GM18861 (cell line): ENCODE results near the gene GPRC5A.
"Not testable (repeated sequence)": the region's sequence is repeated elsewhere in the genome, so short reads cannot be mapped to it uniquely, and the experiment has no call there.

Experiments
- ATAC-seq: cut with Tn5 transposase; IDR thresholded peaks from one replicate; pipeline ENCODE4 v1.9.1; 2021; ENCODE audit not compliant: unreplicated experiment

GPRC5A gene, protein sequence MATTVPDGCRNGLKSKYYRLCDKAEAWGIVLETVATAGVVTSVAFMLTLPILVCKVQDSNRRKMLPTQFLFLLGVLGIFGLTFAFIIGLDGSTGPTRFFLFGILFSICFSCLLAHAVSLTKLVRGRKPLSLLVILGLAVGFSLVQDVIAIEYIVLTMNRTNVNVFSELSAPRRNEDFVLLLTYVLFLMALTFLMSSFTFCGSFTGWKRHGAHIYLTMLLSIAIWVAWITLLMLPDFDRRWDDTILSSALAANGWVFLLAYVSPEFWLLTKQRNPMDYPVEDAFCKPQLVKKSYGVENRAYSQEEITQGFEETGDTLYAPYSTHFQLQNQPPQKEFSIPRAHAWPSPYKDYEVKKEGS

DNA sequence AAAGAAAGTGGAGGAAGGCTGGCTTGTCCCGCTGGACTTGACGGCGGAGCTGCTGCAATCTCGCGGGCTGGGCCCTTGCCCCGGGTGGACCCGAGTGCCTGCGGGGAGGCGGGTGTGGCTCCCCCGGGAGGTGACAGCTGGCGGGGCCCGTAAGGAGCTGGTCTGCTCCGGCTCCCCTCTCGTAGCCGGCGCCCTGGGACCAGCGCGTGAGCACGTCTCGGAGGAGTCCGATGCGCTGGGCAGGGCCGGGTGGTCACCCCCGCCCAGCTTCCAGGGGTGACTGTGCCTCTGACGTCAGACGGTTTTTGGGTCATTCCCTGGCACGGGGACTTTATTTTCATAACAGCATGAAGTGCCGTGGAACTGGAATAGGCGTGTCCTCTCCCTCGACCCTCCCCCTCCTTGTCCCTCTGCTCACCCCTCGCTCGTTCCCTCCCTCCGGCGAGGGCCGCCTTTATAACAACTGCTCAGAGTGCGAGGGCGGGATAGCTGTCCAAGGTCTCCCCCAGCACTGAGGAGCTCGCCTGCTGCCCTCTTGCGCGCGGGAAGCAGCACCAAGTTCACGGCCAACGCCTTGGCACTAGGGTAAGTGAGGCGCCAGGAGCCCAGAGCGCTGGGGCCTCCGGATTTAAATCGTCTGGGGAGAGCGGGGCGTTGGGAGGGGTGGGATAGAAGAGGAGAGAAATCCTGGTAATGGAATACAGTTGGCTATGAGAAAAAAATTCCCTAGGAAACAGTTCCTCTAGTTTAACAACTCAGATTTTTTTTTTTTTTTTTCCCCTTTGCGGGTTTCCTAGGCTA lies at the start of gene GPRC5A:
Gene GPRC5A (plus strand): TSS at position 483 of the 801 bp plus-strand sequence. CDS start 16,688 bp downstream, outside the sequence.
- no peak for ATAC-seq

DNA sequence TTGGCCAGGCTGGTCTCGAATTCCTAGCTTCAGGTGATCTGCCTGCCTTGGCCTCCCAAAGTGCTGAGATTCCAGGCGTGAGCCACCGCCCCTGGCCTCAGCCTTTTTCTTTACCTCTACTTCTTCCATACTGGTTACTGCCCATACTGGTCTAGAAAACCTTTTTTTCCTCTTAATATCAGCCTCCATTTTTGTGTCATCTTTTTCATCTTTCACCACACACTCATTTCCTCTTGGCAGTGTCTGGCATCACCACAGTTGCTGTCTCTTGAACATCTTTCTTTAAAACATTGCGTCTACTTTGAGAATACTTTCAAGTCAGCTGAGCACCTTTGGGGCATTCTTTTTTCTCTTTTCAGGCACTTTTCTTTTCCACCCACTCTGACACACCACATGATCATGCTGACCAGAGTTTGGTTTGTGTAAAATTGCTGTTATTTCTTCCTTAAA lies 45.5 kb upstream of the GPRC5A start:
- no peak for ATAC-seq

DNA sequence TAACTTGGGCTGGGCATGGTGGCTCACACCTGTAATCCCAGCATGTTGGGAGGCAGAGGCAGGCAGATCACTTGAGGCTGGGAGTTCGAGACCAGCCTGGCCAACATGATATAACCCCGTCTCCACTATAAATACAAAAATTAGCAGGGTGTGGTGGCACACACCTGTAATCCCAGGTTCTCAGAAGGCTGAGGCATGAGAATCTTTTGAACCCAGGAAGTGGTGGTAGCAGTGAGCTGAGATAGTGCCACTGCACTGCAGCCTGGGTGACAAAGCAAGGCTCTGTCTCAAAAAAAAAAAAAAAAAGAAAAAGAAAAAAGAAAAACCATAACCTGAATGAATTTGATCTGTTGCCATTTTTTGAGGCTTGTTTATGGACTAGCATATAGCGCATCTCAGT lies 44.6 kb upstream of the GPRC5A start:
- ATAC-seq: not testable (repeated sequence)

DNA sequence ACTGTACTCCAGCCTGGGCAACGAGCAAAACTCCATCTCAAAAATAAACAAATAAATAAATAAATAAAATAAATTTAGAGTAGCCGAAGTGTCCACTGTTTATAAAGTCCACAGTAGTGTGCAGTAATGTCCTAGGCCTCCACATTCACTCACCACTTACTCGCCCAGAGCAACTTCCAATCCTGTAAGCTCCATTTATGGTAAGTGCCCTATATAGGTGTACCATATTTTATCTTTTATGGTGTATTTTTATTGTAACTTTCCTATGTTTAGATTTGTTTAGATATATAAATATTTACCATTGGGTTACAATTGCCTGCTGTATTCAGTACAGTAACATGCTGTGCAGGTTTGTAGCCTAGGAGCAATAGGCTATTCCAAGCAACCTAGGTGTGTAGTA lies 37.9 kb upstream of the GPRC5A start:
- ATAC-seq: no peak

DNA sequence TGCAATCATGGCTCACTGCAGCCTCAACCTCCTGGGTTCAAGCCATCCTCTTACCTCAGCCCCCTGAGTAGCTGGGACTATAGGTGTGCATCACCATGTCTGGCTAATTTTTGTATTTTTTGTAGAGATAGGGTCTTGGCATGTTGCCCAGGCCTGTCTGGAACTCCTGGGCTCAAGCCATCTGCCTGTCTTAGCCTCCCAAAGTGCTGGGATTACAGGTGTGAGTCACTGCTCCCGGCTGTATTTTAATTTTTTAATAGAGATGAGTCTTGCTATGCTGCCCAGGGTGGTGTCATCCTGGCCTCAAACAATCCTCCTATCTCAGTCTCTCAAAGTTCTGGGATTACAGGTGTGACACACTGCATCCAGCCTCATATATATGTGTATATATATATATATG lies 31.7 kb upstream of the GPRC5A start:
- no peak for ATAC-seq

DNA sequence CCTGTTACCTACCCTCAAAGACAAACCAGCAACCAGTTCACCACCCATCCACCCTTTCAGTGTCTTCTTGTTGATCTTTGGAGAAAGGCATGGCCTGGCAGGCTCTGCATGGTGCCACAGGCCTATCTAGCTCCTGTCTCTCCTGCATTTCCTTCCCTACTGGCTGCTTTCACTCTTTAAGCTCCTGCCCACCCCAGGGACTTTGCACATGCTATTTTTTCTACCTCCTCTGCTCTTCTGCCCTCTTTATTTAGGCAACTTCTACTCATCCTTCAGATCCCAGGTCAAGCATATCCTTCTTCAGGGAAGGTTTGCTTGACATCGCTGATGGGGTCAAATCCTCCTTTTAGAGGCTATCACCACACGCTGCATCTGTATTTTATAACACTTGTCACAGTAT lies 27.1 kb upstream of the GPRC5A start:
- ATAC-seq: no peak

DNA sequence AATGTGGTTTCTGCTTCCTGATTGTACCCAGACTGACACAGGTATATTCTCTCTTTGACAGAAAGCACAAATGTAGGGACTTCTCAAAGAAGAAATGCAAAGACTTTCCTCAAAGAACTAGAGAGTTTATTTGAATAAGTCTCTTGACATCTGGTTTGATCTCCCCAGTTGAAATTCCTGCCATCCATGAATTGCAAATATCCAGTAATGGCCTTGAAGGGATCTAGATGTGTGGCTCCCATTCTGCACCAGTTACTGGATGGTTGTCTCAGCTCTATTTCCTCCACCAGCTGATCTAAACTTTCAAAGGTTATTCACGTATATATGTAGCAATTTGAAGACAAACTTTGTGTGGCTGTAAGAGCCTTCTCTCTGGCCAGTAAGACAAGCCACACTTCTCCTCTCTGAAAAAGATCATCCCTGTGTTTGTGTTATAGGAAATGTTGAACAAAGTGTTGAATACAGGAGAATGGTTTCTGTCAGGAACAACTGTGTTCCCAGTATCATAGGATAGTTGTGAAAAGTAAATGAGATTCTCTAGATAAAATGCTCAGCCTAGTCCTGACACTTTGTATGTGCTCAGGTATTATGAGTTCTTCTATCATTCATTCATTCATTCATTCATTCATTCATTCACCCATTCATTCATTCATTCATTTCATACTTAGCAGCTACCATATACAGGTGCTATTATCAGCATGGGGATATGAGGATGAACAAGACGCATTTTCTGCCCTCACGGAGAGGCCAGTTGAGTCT lies 22.7 kb upstream of the GPRC5A start:
- ATAC-seq: no peak

DNA sequence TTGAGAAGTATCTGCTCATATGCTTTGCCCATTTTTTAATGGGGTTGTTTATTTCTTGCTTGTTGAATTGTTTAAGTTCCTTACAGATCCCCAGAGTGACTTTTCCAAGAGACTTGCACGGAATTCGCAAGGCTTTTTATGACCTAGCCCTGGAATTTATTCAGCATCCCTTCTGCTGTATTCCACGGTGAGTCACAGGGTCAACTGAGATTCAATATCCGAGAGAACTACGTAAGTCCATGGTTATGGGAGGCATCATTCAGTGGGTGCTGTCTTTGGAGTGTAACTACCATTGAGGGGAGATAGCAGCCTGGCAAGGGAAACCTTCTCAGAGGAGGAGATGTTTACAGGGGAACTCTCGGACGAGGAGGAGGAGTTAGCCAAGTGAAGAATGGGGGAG lies 20.9 kb upstream of the GPRC5A start:
- no peak for ATAC-seq

DNA sequence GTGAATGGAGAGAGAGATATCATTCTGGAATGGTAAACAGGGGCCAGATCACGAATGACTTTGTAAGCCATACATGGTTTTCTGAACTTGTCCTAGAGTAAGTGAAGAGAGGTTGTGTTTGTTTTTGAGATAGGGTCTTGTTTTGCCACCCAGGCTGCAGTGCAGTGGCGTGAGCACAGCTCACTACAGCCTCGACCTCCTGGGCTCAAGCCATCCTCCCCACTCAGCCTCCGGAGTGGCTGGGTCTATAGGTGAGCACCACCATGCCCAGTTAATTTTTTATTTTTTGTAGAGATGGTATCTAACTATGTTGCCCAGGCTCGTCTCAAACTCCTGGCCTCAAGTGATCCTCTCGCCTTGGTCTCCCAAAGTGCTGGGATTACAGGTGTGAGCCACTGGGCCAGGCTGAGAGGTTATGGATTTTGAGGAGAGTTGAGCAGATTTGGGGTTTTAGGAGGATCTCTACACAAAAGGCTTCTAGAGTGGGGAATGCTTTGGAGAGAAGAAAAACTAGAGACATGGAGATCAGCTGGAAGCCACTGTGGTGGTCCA lies 19.7 kb upstream of the GPRC5A start:
- no peak for ATAC-seq

DNA sequence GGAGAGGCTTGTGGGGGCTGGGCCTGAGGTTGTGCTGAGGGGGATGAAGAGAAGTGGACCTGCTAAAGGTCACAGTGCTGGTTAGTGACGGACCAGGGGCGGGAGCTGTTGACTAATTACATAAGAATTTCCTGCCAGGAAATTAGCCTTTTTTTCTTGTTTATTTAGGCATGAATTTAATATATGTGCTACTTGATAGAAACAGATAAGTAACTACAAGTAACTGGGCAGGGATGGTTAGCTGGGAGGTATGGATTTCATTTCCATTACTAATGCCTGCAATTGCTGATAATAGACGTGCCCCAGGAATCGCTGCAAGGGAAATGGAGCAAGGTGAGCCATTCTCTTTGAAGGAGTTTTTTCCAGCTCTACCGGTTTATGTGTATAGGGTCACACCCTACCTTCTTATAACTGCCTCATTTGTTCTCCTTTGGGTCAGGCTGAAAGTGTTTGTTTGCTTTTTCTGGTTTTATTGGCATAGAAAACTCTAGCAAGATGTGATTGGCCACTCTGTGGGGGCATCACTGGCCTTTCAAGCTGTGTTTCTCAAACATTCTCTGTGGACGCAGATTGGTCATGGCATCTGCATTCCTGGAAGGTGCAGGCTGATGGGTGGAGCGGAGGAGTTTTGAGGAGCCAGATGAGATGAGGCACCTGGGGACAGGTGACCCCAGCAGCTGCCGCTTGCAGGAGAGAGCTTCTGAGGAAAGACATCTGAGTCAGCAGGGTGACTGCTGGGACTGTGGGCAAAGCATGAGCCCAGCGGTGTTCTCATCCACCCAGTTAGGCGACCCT lies 19.0 kb upstream of the GPRC5A start:
- no peak for ATAC-seq

DNA sequence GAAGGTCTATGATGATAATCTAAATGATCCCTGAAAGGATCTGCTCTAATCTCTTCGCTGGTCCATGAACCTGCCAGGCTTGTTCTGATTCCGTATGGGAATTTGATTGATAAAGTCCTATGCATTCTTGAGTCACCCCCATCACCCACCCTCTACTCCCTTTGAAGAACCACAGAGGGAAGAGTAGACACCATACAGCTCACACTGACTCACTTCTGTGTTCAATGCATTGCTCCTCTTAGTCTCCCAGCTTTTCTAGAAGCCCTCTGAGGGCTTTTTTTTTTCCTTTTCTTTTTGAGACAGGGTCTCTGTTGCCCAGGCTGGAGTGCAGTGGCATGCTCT lies 18.5 kb upstream of the GPRC5A start:
- ATAC-seq: no peak

DNA sequence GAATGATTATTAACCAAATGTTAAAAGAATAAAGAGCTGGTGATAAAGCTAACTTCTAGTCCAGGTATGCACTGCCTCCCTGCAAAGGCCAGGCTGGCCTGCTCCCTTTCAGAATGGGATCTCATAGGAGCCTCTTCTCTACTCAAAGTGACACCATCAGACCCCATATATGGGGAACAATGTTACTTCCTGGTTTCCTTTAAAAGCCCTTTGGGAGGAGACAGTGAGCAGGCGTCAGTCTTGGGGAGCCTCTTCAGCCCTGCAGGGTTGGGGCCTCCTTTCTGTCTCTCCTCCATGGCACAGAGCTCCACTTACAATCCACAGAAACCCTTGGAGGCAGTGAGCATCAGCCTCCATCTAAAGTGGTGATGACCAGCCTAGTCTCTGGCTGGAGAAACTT lies 17.3 kb upstream of the GPRC5A start:
- no peak for ATAC-seq

DNA sequence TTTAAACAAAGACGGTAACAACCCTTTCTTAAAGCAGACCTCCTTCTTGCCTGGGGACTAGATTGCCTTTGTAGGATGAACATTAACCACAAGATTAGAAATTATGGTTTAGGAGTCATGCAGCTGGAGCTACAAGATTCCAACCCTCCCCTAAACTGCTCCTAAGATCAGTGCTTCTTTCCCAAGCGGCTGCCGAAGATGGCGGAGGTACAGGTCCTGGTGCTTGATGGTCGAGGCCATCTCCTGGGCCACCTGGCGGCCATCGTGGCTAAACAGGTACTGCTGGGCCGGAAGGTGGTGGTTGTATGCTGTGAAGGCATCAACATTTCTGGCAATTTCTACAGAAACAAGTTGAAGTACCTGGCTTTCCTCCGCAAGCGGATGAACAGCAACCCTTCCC lies 16.1 kb upstream of the GPRC5A start:
- not testable (repeated sequence) for ATAC-seq

DNA sequence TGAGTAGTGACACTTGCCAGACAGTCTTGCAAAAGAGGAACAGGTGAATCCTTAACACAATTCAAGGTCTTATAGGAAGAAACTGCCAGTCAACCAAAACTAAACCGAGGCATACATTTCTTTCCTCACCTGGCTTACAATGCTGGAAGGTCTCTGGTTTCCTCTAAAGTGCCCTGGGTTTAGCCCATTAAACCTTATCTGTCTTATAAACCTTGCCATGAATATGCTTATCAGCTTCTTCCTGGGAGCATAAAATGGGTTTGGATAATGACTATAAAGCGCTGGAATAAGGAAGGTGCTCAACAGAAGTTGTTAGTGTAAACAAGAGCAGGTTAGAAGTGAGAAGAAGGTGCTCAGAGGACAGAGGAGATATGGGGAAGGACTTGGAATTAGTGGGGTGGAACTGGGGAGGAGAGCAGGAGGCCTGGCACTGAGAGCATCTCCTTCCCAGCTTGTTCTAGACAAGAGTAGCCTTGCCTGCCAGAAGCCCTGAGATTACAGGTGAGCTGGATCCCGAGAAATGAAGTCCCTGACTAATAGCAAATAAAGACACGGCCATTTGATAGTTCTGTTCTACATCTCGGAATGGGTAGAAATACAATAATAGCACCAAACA lies 14.1 kb upstream of the GPRC5A start:
- ATAC-seq: no peak

DNA sequence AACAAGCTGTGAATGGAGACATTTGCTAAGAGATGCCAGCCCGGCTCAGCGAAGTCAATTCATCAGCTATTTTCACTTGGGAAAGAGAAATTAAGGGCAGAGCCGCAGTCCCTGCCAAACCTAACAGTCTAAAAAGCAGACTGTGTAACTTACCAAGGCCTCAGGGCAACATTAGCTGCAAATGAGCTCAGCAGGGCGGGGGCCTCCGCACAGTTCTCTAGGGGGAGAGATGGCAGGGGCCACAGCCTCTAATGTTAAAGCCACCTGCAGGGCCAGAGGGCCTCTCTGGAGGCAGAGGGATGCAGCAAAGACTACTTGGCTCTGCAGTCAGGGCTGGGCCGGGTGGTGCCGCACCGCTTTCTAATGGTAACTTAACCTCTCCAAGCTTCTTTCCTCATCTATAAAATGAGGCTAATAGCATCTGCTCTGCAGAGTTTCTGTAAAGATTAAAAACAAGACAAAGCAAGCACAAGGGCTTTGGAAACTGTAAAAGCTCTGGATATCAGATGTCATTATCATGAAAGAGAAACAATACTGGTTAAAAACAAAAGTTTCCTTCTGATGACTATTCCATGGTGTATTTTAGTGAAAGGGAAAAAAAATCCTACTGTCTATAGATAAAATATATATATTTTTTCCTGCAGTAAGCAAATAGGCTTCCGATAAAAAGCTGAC lies 13.4 kb upstream of the GPRC5A start:
- no peak for ATAC-seq

DNA sequence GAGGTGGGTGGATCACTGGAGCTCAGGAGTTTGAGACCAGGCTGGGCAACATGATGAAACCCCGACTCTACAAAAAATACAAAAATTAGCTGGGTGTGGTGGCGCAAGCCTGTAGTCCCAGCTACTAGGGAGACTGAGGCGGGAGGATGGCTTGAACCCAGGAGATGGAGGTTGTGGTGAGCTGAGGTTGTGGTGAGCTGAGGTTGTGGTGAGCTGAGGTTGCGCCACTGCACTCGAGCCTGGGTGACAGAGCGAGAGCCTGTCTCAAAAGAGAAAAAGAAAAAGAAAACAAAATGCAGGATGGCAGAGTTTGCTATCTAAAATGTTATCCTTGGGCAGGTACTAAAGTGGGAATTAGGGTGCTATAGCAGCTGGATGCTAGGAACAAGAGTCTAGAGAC lies 10.8 kb upstream of the GPRC5A start:
- no peak for ATAC-seq

DNA sequence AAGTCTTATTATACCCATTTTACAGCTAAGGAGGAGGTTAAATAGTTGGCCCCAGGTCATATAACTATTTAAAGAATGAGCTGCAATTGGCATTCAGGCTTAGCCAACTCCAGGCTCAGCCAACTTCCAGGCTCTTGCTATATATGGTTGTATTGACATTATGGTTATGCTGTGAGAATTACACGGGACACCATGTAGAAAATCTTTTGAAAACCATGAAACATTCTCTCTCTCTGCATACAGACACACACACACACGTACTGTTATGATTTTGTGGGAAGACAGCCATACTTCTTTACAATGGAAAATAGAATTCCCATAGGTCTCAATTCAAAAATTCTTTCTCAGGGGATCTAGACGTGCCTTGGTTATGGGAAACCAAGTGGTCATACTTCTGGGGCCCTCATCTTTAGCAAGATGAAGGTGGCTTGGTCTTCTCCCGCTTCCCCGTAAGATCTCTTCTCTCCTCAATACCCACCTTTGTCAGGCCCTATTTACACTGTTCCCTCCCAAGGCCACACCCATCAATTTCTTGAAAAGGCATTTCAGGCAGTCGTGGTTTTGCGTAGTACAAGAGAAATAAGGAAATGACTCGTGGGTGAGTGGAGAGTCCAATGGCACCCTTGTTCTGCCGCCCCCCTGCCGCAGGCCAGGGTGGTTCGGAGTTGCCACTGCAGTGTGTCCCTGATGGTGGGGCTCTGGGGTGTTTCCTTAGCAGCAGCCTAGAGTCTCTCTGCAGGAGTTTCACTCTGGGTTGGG lies 10.0 kb upstream of the GPRC5A start:
- ATAC-seq: no peak

DNA sequence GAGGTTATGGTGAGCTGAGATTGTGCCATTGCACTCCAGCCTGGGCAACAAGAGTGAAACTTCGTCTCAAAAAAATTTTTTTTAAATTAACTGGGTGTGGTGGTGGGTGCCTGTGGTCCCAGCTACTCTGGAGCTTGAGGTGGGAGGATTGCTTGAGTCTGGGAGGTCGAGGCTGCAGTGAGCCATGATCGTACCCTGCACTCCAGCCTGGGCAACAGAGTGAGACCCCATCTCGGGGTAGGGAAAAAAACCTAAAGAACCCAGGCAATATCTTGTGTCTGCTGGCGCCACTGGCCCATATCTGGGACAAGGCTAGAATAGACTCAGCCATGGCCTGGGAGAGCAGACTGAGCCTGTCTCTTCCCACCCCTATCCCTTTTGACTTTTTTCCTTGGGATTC lies 9.1 kb upstream of the GPRC5A start:
- ATAC-seq: no peak
